Muscle of arm (tissue), 12 donors: Measurements from ENCODE around the gene PCGF1. TPM values are rescaled to one million over a fixed set of nuclear protein-coding genes. Genes with fewer than 3 reads are reported as not detected.

Experiments used
- DNase-seq: peaks from one replicate; pipeline ENCODE4 v3.0.0-alpha.2; 2013
- polyA plus RNA-seq, 12 donors: library from polyadenylated mRNA; unstranded; fragments of 120-200 nt; gene quantifications; one replicate each; pipeline ENCODE4 v1.2.1, GENCODE V29; 2013; ENCODE audit not compliant: insufficient read length in 12 of 12

Gene PCGF1
- polyA plus RNA-seq, 12 donors = 10.4 to 19.6 (median 13.0) TPM; not detected in 2

GRCh38 chr2:74540291-74540690, 32.8 kb upstream of the PCGF1 start:
- no peak for DNase-seq

- DNase-seq = no peak
These were observed 31.4 kb upstream of the PCGF1 start for GRCh38 chr2:74538881-74539339.

DNA sequence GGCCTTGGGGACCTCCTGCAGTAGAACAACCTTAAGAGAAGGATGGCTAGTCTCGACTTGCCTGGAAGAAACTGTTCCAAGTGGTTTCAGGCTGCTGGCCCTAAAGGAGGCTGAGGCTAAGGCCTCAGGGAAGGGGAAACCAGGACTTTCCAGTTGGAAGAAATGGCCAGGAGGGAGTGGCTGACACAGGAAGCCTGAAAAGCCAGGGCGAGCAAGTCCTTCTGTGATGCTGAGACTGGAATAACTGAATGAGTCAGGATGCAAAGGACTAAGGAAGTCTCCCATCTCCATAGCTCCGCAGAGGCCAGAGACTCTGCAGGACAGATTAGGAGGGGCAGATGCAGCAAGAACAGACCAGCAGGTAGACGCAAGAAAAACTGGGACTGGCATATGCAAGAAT, 29.6 kb upstream of the PCGF1 start:
- DNase-seq = no peak

- no peak for DNase-seq
These were observed 28.9 kb upstream of the PCGF1 start for GRCh38 chr2:74536166-74536950.

GRCh38 chr2:74535440-74535965, 28.0 kb upstream of the PCGF1 start:
- no peak for DNase-seq

- DNase-seq = no peak
These were observed 26.9 kb upstream of the PCGF1 start for GRCh38 chr2:74534411-74534810.

GRCh38 chr2:74533464-74533863, 26.0 kb upstream of the PCGF1 start:
- DNase-seq = no peak

DNA sequence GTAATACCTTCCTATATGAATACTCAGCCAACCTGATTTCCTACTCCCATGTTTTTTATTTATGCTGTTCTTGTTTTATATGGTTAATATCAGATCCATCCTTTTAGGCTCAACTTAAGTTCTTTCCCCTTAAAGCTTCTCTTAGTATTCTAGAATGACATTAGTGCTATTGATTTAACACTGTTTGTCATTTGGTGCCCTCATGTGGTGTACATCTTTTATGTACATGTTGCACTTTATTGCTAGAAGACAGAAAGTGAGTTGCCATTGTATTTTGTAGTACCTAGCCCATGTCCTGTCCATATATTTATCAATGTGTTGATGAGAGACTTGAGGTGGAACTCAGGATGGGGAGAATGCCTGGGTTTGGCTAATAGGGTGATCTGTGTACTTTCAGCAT, 24.7 kb upstream of the PCGF1 start:
- DNase-seq = no peak

- no peak for DNase-seq
These were observed 24.2 kb upstream of the PCGF1 start for GRCh38 chr2:74531666-74532065.

- peak; percentile 34 for DNase-seq
These were observed 23.0 kb upstream of the PCGF1 start for GRCh38 chr2:74530239-74531187.

DNA sequence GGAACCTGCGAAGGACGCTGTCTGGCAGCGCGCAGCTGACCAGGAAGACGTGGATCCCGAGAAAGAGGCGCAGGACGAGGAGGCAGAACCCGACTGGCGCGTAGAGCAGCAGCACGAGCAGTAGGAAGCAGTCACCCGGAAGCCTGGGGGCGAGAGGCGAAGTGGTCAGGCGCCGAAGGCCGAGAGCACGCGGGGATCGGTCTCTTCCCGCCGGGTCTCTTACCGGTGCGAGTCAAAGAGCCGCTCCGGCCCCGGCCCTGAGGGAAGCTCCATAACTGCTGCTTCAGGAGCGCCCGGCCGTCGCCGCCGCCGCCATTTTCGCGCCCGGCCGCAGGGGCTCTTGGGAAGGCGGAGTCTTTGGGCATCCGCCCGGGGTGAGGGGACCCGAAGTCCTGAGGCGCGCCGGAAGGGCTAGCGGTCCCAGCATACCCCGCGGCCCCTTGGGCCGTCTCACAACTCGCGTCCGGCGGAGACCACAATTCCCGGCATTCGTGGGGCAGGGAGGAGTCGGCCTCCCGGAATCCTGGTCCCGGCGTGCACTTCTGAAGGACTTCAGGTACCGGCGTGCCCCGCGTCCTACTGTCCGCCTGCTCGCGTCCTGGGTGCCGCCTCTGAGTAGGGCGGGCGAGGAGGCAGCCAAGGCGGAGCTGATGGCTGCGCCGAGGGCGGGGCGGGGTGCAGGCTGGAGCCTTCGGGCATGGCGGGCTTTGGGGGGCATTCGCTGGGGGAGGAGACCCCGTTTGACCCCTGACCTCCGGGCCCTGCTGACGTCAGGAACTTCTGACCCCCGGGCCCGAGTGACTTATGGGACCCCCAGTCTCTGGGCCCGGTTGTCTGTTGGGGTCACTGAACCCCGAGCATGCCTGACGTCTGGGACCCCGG, 22.1 kb upstream of the PCGF1 start, which contains the start of the genes AUP1 and HTRA2:
Gene AUP1, minus strand, starts transcription at position 350 of the 882 bp plus-strand sequence. Its CDS starts 77 bp downstream, at position 273.
Gene HTRA2, plus strand, starts transcription at position 577 of the 882 bp plus-strand sequence. Its CDS starts 74 bp downstream, at position 651.
- peak; percentile 99 for DNase-seq

- DNase-seq = no peak
These were observed 21.3 kb upstream of the PCGF1 start for GRCh38 chr2:74528600-74529356.

DNA sequence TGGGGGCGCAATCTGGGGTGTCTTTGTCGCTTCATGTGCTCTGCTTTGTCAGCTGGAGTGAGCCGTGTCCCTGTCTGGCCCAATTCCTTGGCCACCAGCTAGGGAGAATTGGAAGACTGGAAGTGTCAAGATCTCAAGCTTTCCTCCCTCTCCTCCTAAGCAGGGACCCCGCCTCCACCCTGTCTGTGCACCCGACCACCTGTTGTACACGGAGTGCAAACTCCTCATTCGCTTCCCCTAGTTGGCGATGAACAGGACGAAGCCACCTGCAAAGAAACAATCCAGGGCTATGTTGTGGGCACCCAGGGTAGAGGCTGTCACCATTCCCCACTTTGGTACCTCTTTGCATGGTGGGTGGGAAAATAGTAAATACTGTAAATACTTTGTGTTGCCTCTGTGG, 20.2 kb upstream of the PCGF1 start:
- DNase-seq = no peak

GRCh38 chr2:74526649-74527230, 19.2 kb upstream of the PCGF1 start:
- DNase-seq = no peak

DNA sequence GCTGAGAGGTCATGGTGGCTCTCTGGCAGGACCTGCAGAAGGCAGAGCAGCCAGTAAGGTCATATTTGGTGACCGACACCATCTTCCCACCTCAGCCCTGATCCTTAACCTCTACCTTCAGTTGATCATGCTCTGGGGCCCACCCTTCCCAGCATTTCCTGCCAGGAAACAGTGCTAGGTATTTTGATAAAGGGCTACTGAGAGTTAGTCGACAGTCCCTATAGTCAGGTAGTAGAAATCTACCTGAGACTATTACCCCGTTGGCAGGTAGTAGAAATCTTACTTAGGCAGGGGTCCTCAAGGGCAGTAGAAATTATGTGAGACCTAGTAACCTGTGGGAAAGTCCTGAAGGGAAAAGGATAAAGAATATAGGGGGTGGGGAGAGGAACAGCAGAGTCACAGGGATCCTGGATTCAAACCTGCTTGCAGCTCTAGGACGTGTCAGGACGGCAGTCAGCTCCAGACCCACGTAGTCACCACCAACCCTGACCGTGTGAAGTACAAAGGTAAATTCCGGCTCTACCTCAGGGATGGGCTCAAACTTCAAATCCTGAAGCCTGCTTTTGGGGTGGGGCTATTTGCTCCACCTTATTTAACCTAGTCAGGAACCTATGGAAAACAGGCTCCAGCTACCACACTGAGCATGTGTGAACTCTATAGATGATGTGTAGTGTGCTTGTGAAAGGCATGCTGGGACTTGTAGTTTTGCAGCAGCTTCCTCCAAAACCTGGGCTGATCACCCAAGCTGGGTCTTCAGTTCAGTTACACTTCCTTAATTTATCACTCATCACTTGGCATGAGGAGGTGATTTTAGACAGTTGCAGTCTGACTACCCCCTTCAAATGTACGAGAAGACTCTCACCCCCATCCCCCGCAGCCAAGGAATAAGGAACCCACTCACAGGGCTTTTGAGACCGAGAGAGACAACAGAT, 18.5 kb upstream of the PCGF1 start, which contains the start of gene DQX1:
Gene DQX1, minus strand, starts transcription at position 515 of the 932 bp plus-strand sequence. Its CDS starts 502 bp downstream, at position 13.
- DNase-seq = no peak

DNA sequence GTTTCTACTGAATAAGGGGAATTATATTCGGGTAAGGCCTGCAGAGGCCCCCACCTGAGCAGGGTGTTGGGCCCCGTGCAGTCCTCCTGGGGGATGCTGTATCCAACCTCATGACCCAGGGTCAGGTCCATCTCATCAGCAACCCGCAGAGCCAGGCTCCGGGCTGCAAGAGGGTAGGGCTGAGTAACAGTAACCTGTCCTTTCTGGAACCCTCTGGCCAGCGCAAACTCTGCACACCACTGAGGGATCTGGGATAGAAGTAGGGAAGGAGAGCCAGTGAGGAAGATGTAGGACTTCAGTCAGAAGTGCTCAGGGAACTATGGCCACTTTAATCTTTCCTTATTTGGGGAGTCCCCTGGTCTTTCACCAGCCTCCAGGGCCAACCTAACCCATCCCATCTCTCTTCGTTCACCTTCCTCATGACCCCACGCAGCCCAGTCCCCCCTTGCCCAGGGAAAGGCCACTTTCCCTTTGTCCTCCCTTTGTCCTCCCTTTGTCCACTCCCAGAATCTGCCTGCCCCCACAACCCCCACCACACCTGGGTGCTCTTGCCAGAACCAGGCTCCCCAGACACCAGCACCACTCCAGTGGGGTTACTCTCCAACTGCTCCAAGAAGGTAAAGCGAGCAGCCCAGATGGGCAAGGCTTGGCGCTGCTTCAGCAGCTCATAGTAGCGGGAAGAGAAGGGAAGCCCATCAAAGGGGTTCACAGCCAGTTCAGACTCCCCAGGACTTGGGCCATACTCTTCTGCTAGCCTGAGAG, 17.6 kb upstream of the PCGF1 start:
- DNase-seq = no peak

- no peak for DNase-seq
These were observed 16.5 kb upstream of the PCGF1 start for GRCh38 chr2:74524005-74524404.

- DNase-seq = no peak
These were observed 15.0 kb upstream of the PCGF1 start for GRCh38 chr2:74522516-74522915.
